Neural progenitor cell (in vitro differentiated cells): Measurements from ENCODE around the gene IER5.

ENCODE experiments used
- CTCF ChIP-seq: fragments of 200-600 bp; sonication (generic); IDR thresholded peaks from 2 replicates; pipeline ENCODE4 v1.5.1; 2017; ENCODE audit warnings: antibody characterized with exemption, mild to moderate bottlenecking
- EZH2 ChIP-seq: fragments of 200-600 bp; sonication (generic); IDR thresholded peaks from 2 replicates; pipeline ENCODE4 v1.6.1; 2017; ENCODE audit warnings: antibody characterized with exemption, mild to moderate bottlenecking, moderate library complexity
- EZH2phosphoT487 ChIP-seq: fragments of 200-600 bp; sonication (generic); IDR thresholded peaks from 2 replicates; pipeline ENCODE4 v1.6.1; 2017; ENCODE audit warnings: antibody characterized with exemption

- TF ChIP-seq CTCF (no peak), EZH2 (no peak), EZH2phosphoT487 (no peak)
Measured at GRCh38 chr1:181104042-181104789, 15.7 kb downstream of the IER5 start.
